Upper lobe of left lung (tissue), 4 donors: Measurements from ENCODE around the gene BRAF.

ENCODE experiments used
- CTCF ChIP-seq, 6 experiments: fragments of 450-650 bp in 4 of 6; fragments of 200-600 bp in 2 of 6; sonication (generic) in 2 of 6; IDR thresholded peaks; one replicate each; pipeline ENCODE4 v1.5.1; 2016 to 2019; ENCODE audit warnings: antibody characterized with exemption in 6 of 6
- POLR2A ChIP-seq, 4 donors: fragments of 450-650 bp; IDR thresholded peaks; one replicate each; pipeline ENCODE4 v1.5.1; 2016 to 2017; ENCODE audit warnings: antibody characterized with exemption in 4 of 4, mild to moderate bottlenecking in 2 of 4
- POLR2AphosphoS5 ChIP-seq, 2 donors: sonication (generic); formaldehyde crosslinking; IDR thresholded peaks; one replicate each; pipeline ENCODE4 v1.5.1; 2017; ENCODE audit warnings: antibody characterized with exemption in 2 of 2

GRCh38 chr7:140899883-140900282 lies 24.8 kb downstream of the BRAF start:
- TF ChIP-seq CTCF (IDR thresholded peaks at IDR 0.05) (no peak), POLR2AphosphoS5 (IDR thresholded peaks at IDR 0.05) (no peak), POLR2A (IDR thresholded peaks at IDR 0.05) (no peak)
